SK-N-SH (cell line): ENCODE results near the gene SLITRK2. TPM values are rescaled to one million over a fixed set of nuclear protein-coding genes. Genes with fewer than 3 reads are reported as not detected.

Source experiments
- CTCF ChIA-PET: fragments of 300-600, 350-600 bp; formaldehyde crosslinking; extraction: SDS; loops from one replicate; lab custom pipeline; 2021; lab: Yijun Ruan, JAX
- POLR2A ChIA-PET: fragments of 350-600 bp; sonication (Branson Sonifier 250); formaldehyde crosslinking; extraction: SDS; loops from one replicate; lab custom pipeline; 2020; ENCODE audit warnings: antibody characterized with exemption, inconsistent platforms; lab: Yijun Ruan, JAX
- DNase-seq: peaks from one replicate; pipeline ENCODE4 v3.0.0; 2012
- H2AFZ ChIP-seq: fragments of 200-600 bp; sonication (generic); 2 replicates; pipeline ENCODE4 v1.8.1; 2016; ENCODE audit warnings: antibody characterized with exemption, mild to moderate bottlenecking, low read depth
- H3F3A ChIP-seq: fragments of 200-600 bp; sonication (generic); replicated peaks from 2 replicates; pipeline ENCODE3; 2016; ENCODE audit warnings: antibody characterized with exemption, mild to moderate bottlenecking; ENCODE audit not compliant: insufficient read depth
- H3K27ac ChIP-seq, 2 experiments: fragments of 200-500 bp in 1 of 2; fragments of 200-600 bp in 1 of 2; sonication (Bioruptor generic) in 1 of 2; sonication (generic), shearing (Covaris generic) in 1 of 2; 2 replicates each; pipeline versions ENCODE4 v1.5.1 to v1.6.1; 2014 to 2016; ENCODE audit warnings: low read depth in 2 of 2, inconsistent platforms in 1 of 2, low read length in 1 of 2, mild to moderate bottlenecking in 1 of 2, mixed read lengths in 1 of 2
- H3K27me3 ChIP-seq: fragments of 200-600 bp; sonication (generic), shearing (Covaris generic); 2 replicates; pipeline ENCODE4 v1.6.1; 2016; ENCODE audit warnings: mixed run types; ENCODE audit not compliant: insufficient read depth
- H3K36me3 ChIP-seq, 2 experiments: fragments of 200-500 bp in 1 of 2; fragments of 200-600 bp in 1 of 2; sonication (Bioruptor generic) in 1 of 2; sonication (generic) in 1 of 2; replicated peaks in 1 of 2; 2 replicates each; pipeline versions ENCODE3 to v1.5.1; 2014 to 2016; ENCODE audit warnings: low read length in 1 of 2, mild to moderate bottlenecking in 1 of 2; ENCODE audit not compliant: insufficient read depth in 2 of 2, control insufficient read depth in 1 of 2
- H3K4me1 ChIP-seq, 2 experiments: fragments of 200-500 bp in 1 of 2; fragments of 200-600 bp in 1 of 2; sonication (Bioruptor generic) in 1 of 2; sonication (generic), shearing (Covaris generic) in 1 of 2; 2 replicates each; pipeline versions ENCODE4 v1.5.1 to v1.6.1; 2014 to 2016; ENCODE audit warnings: low read depth in 1 of 2, low read length in 1 of 2, mixed run types in 1 of 2; ENCODE audit not compliant: insufficient read depth in 2 of 2, control insufficient read depth in 1 of 2
- H3K4me2 ChIP-seq: fragments of 200-600 bp; sonication (generic), shearing (Covaris generic); 2 replicates; pipeline ENCODE4 v1.6.1; 2017; ENCODE audit warnings: mixed run types
- H3K4me3 ChIP-seq, 2 experiments: fragments of 200-500 bp in 1 of 2; fragments of 200-600 bp in 1 of 2; sonication (Bioruptor generic) in 1 of 2; sonication (generic), shearing (Covaris generic) in 1 of 2; 2 replicates each; pipeline versions ENCODE4 v1.5.1 to v1.8.1; 2014 to 2016; ENCODE audit warnings: low read depth in 2 of 2, inconsistent platforms in 1 of 2, low read length in 1 of 2, mild to moderate bottlenecking in 1 of 2, mixed read lengths in 1 of 2, moderate library complexity in 1 of 2
- H3K79me2 ChIP-seq: fragments of 200-600 bp; sonication (generic); 2 replicates; pipeline ENCODE4 v1.8.1; 2017; ENCODE audit warnings: mild to moderate bottlenecking; ENCODE audit not compliant: insufficient read depth
- H3K9ac ChIP-seq: fragments of 200-600 bp; sonication (generic); 2 replicates; pipeline ENCODE4 v1.6.1; 2017; ENCODE audit warnings: mixed run types
- H3K9me2 ChIP-seq: fragments of 200-600 bp; sonication (generic); 2 replicates; pipeline ENCODE4 v1.6.1; 2017; ENCODE audit warnings: mixed run types
- H3K9me3 ChIP-seq: fragments of 200-600 bp; sonication (generic); 2 replicates; pipeline ENCODE4 v1.6.1; 2017; ENCODE audit warnings: mixed run types, mild to moderate bottlenecking, moderate library complexity
- H4K20me1 ChIP-seq: fragments of 200-600 bp; sonication (generic); 2 replicates; pipeline ENCODE4 v1.6.1; 2017; ENCODE audit warnings: mild to moderate bottlenecking, mixed run types; ENCODE audit not compliant: insufficient read depth
- EZH2phosphoT487 ChIP-seq: fragments of 200-600 bp; sonication (generic); IDR thresholded peaks from 2 replicates; pipeline ENCODE4 v1.6.1; 2017; ENCODE audit warnings: low read depth, mixed run types, mild to moderate bottlenecking, antibody characterized with exemption, moderate library complexity, borderline replicate concordance
- FOSL2 ChIP-seq: IDR thresholded peaks from 2 replicates; pipeline ENCODE4 v1.4.0; 2012; ENCODE audit warnings: low read depth, mild to moderate bottlenecking, moderate library complexity, borderline replicate concordance
- JUND ChIP-seq: IDR thresholded peaks from 2 replicates; pipeline ENCODE4 v1.4.0; 2012
- MEF2A ChIP-seq: IDR thresholded peaks from 2 replicates; pipeline ENCODE4 v1.4.0; 2012; ENCODE audit warnings: low read depth, borderline replicate concordance
- NRF1 ChIP-seq: IDR thresholded peaks from 2 replicates; pipeline ENCODE4 v1.6.1; 2012; ENCODE audit warnings: low read depth, mild to moderate bottlenecking, low read length
- PBX3 ChIP-seq: IDR thresholded peaks from 2 replicates; pipeline ENCODE4; 2012
- POLR2AphosphoS5 ChIP-seq: IDR thresholded peaks from 2 replicates; pipeline ENCODE4 v1.6.1; 2012; ENCODE audit warnings: low read depth, low read length
- RAD21 ChIP-seq: IDR thresholded peaks from 2 replicates; pipeline ENCODE4 v1.6.1; 2012; ENCODE audit warnings: mild to moderate bottlenecking, low read length
- REST ChIP-seq: IDR thresholded peaks from 2 replicates; pipeline ENCODE4 v1.6.1; 2012; ENCODE audit warnings: mild to moderate bottlenecking, low read depth, low read length, moderate library complexity
- YY1 ChIP-seq: IDR thresholded peaks from 2 replicates; pipeline ENCODE4 v1.4.0; 2012; ENCODE audit warnings: low read depth, mild to moderate bottlenecking
- WGBS: methylation state at CpG from one replicate; pipeline ENCODE4 v1.1.6; 2017; ENCODE audit warnings: low lambda C conversion rate; 5-methylcytosine and 5-hydroxymethylcytosine counted together
- polyA plus RNA-seq, 3 experiments: library from polyadenylated mRNA; depleted of rRNA; stranded (reverse); fragments of >200 nt; gene quantifications; 2 replicates each; pipeline ENCODE4 v1.2.3, GENCODE V29; 2012
- TF ChIP-seq, protein P1 (sequence below): IDR thresholded peaks from 2 replicates; pipeline ENCODE4 v1.4.0; 2012; ENCODE audit warnings: low read depth, borderline replicate concordance

SLITRK2 gene
- polyA plus RNA-seq, 1 of the 3 experiments (the other 2 are of a cell fraction) = not detected

GRCh38 chrX:145773006-145773405 lies 44.6 kb upstream of the SLITRK2 start:
- CTCF ChIA-PET = no interaction called here

GRCh38 chrX:145792281-145792680 lies 25.3 kb upstream of the SLITRK2 start:
- CTCF ChIA-PET = no interaction called here
- Histone ChIP-seq H2AFZ (no peak overlapping the region), H3K79me2 (no peaks in the 10 kb centered on the region), H3K27me3 (no peaks in the 10 kb centered on the region), H3F3A (no peaks in the 10 kb centered on the region), H4K20me1 (no peaks in the 10 kb centered on the region), H3K4me3 (no peak overlapping the region), H3K36me3 (no peaks in the 10 kb centered on the region), H3K9me2 (no peaks in the 10 kb centered on the region), H3K27ac (no peak overlapping the region), H3K4me2 (no peak overlapping the region), H3K9me3 (no peaks in the 10 kb centered on the region), H3K9ac (no peak overlapping the region), H3K4me1 (no peaks in the 10 kb centered on the region)
- no peak for DNase-seq
- WGBS = 0% methylated on average over 1 of the region's 1 CpG
- TF ChIP-seq, protein P1, sequence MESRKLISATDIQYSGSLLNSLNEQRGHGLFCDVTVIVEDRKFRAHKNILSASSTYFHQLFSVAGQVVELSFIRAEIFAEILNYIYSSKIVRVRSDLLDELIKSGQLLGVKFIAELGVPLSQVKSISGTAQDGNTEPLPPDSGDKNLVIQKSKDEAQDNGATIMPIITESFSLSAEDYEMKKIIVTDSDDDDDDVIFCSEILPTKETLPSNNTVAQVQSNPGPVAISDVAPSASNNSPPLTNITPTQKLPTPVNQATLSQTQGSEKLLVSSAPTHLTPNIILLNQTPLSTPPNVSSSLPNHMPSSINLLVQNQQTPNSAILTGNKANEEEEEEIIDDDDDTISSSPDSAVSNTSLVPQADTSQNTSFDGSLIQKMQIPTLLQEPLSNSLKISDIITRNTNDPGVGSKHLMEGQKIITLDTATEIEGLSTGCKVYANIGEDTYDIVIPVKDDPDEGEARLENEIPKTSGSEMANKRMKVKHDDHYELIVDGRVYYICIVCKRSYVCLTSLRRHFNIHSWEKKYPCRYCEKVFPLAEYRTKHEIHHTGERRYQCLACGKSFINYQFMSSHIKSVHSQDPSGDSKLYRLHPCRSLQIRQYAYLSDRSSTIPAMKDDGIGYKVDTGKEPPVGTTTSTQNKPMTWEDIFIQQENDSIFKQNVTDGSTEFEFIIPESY = no peak
- TF ChIP-seq POLR2AphosphoS5 = no peak
- POLR2A ChIA-PET = no interaction called here

More at GRCh38 chrX:145773006-145773405, 44.6 kb upstream of the SLITRK2 start:
- Histone ChIP-seq H3K36me3 (no peaks in the 10 kb centered on the region), H3K9ac (no peak overlapping the region), H3K27ac (no peak overlapping the region), H4K20me1 (no peaks in the 10 kb centered on the region), H3K27me3 (no peaks in the 10 kb centered on the region), H3K4me2 (no peak overlapping the region), H3K79me2 (no peaks in the 10 kb centered on the region), H3F3A (no peaks in the 10 kb centered on the region), H3K4me1 (no peaks in the 10 kb centered on the region), H3K9me3 (no peaks in the 10 kb centered on the region), H3K9me2 (no peaks in the 10 kb centered on the region), H2AFZ (no peak overlapping the region), H3K4me3 (no peak overlapping the region)
- DNase-seq = no peak
- POLR2A ChIA-PET = no interaction called here
- 14% methylated on average over 1 of the region's 1 CpG for WGBS
- TF ChIP-seq JUND (no peak), FOSL2 (no peak), RAD21 (no peak), PBX3 (no peak), NRF1 (no peak), REST (no peak), YY1 (no peak), MEF2A (no peak), EZH2phosphoT487 (no peak)
